GM12872 (cell line): ENCODE results near the gene TENM4.

Source experiments
- CTCF ChIP-seq: IDR thresholded peaks from 3 replicates; pipeline ENCODE4 v1.5.1; 2011; ENCODE audit warnings: low read depth, mild to moderate bottlenecking, low read length, moderate library complexity; ENCODE audit not compliant: insufficient read depth

The TENM4 gene

GRCh38 chr11:79400717-79401330, 40.0 kb downstream of the TENM4 start:
- peak; percentile 77 for TF ChIP-seq CTCF

GRCh38 chr11:79400206-79400605, 40.6 kb downstream of the TENM4 start:
- TF ChIP-seq CTCF, result no peak

GRCh38 chr11:79397252-79397651, 43.6 kb downstream of the TENM4 start:
- no peak for TF ChIP-seq CTCF

GRCh38 chr11:79396674-79397073, 44.2 kb downstream of the TENM4 start:
- TF ChIP-seq CTCF, result no peak

GRCh38 chr11:79396001-79396400, 44.8 kb downstream of the TENM4 start:
- no peak for TF ChIP-seq CTCF

GRCh38 chr11:79393362-79394043, 47.3 kb downstream of the TENM4 start:
- TF ChIP-seq CTCF, result no peak

GRCh38 chr11:79392161-79392560, 48.7 kb downstream of the TENM4 start:
- no peak for TF ChIP-seq CTCF

- no peak for TF ChIP-seq CTCF
Measured at GRCh38 chr11:79390923-79391322, 49.9 kb downstream of the TENM4 start.
